ENCODE results near the gene KNOP1.

The KNOP1 gene

GRCh38 chr16:19717741-19718623 is at the start of gene KNOP1, which contains the start of gene IQCK:
Gene KNOP1, minus strand, starts transcription at chr16:19718227. Its CDS starts 3,192 bp downstream, at chr16:19715035.
Gene IQCK, plus strand, starts transcription at chr16:19718271. Its CDS starts 36 bp downstream, at chr16:19718307.
- Histone ChIP-seq H3K36me3 (ENCODE audit: control insufficient read depth in 5 of 5, insufficient read depth in 5 of 5, low read length in 5 of 5) (peaks cover 0 to 16% (median 8%) of the 10 kb centered on the region in 5 donors), H3K9ac (ENCODE audit: low read length in 5 of 5) (peak within 1 kb of the TSS; percentile 73 to 93 (median 86)), H3K27ac (ENCODE audit: low read depth, low read length) (peak within 1 kb of the TSS; percentile 86), H3K4me1 (ENCODE audit: control insufficient read depth in 5 of 5, insufficient read depth in 5 of 5, low read length in 5 of 5) (peaks cover 2 to 49% (median 25%) of the 10 kb centered on the region in 5 donors), H3K9me3 (ENCODE audit: control insufficient read depth in 5 of 5, low read length in 5 of 5) (no peaks in the 10 kb centered on the region), H3K27me3 (ENCODE audit: control insufficient read depth in 5 of 5, insufficient read depth in 4 of 5, low read length in 5 of 5) (no peaks in the 10 kb centered on the region), H3K4me3 (ENCODE audit: low read depth in 1 of 5, low read length in 5 of 5) (peak within 1 kb of the TSS; percentile 87 to 99 (median 96))

- Histone ChIP-seq H3K36me3 (ENCODE audit: control insufficient read depth in 5 of 5, insufficient read depth in 5 of 5, low read length in 5 of 5) (no peaks in the 10 kb centered on the region), H3K27me3 (ENCODE audit: control insufficient read depth in 5 of 5, insufficient read depth in 4 of 5, low read length in 5 of 5) (no peaks in the 10 kb centered on the region), H3K4me3 (ENCODE audit: low read depth in 1 of 5, low read length in 5 of 5) (no peak overlapping the region), H3K9ac (ENCODE audit: low read length in 5 of 5) (no peak overlapping the region), H3K27ac (ENCODE audit: low read depth, low read length) (no peak overlapping the region), H3K9me3 (ENCODE audit: control insufficient read depth in 5 of 5, low read length in 5 of 5) (peaks cover 0 to 6% (median 2%) of the 10 kb centered on the region in 5 donors), H3K4me1 (ENCODE audit: control insufficient read depth in 5 of 5, insufficient read depth in 5 of 5, low read length in 5 of 5) (peaks cover 0 to 22% (median 7%) of the 10 kb centered on the region in 5 donors)
Measured at GRCh38 chr16:19767497-19767896, 49.5 kb upstream of the KNOP1 start.

DNA sequence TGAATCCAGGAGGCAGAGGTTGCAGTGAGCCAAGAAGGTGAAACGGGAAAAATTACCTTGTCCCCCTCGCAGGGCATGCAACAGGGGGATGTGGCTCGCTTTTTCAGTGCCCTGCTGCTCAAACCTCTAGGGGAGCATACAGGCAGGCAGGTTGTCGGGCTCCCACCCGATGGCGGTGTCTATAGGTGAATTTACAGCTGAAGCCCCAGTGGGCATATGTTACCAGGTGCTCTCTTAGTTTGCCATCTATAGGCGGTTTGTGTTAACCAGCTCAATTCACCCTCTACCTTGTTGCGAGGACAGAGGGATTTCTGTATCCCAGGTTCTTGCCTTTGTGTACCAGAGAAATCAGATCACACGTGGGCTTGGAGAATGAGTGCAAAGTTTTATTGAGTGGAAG is 49.0 kb upstream of the KNOP1 start:
- no peak overlapping the region for H3K27ac ChIP-seq (ENCODE audit: low read depth, low read length)

GRCh38 chr16:19766554-19766884 is 48.5 kb upstream of the KNOP1 start:
- Histone ChIP-seq H3K4me1 (ENCODE audit: control insufficient read depth in 5 of 5, insufficient read depth in 5 of 5, low read length in 5 of 5) (peaks cover 0 to 29% (median 7%) of the 10 kb centered on the region in 5 donors), H3K27me3 (ENCODE audit: control insufficient read depth in 5 of 5, insufficient read depth in 4 of 5, low read length in 5 of 5) (no peaks in the 10 kb centered on the region), H3K9me3 (ENCODE audit: control insufficient read depth in 5 of 5, low read length in 5 of 5) (peaks cover 0 to 6% (median 2%) of the 10 kb centered on the region in 5 donors), H3K4me3 (ENCODE audit: low read depth in 1 of 5, low read length in 5 of 5) (no peak overlapping the region), H3K9ac (ENCODE audit: low read length in 5 of 5) (no peak overlapping the region), H3K36me3 (ENCODE audit: control insufficient read depth in 5 of 5, insufficient read depth in 5 of 5, low read length in 5 of 5) (no peaks in the 10 kb centered on the region), H3K27ac (ENCODE audit: low read depth, low read length) (no peak overlapping the region)

More for the DNA sequence above, 49.0 kb upstream of the KNOP1 start:
- Histone ChIP-seq H3K9me3 (ENCODE audit: control insufficient read depth in 5 of 5, low read length in 5 of 5) (peaks cover 0 to 6% (median 2%) of the 10 kb centered on the region in 5 donors), H3K36me3 (ENCODE audit: control insufficient read depth in 5 of 5, insufficient read depth in 5 of 5, low read length in 5 of 5) (no peaks in the 10 kb centered on the region), H3K4me3 (ENCODE audit: low read depth in 1 of 5, low read length in 5 of 5) (no peak overlapping the region), H3K4me1 (ENCODE audit: control insufficient read depth in 5 of 5, insufficient read depth in 5 of 5, low read length in 5 of 5) (peaks cover 0 to 24% (median 7%) of the 10 kb centered on the region in 5 donors), H3K9ac (ENCODE audit: low read length in 5 of 5) (no peak overlapping the region), H3K27me3 (ENCODE audit: control insufficient read depth in 5 of 5, insufficient read depth in 4 of 5, low read length in 5 of 5) (no peaks in the 10 kb centered on the region)

- Histone ChIP-seq H3K36me3 (ENCODE audit: control insufficient read depth in 5 of 5, insufficient read depth in 5 of 5, low read length in 5 of 5) (no peaks in the 10 kb centered on the region), H3K9me3 (ENCODE audit: control insufficient read depth in 5 of 5, low read length in 5 of 5) (peaks cover 0 to 6% (median 2%) of the 10 kb centered on the region in 5 donors), H3K4me3 (ENCODE audit: low read depth in 1 of 5, low read length in 5 of 5) (peak overlapping the region in 1 of 5 donors; percentile 35), H3K27ac (ENCODE audit: low read depth, low read length) (no peak overlapping the region), H3K9ac (ENCODE audit: low read length in 5 of 5) (no peak overlapping the region), H3K27me3 (ENCODE audit: control insufficient read depth in 5 of 5, insufficient read depth in 4 of 5, low read length in 5 of 5) (no peaks in the 10 kb centered on the region), H3K4me1 (ENCODE audit: control insufficient read depth in 5 of 5, insufficient read depth in 5 of 5, low read length in 5 of 5) (peaks cover 0 to 33% (median 7%) of the 10 kb centered on the region in 5 donors)
Measured at GRCh38 chr16:19765860-19766553, 48.0 kb upstream of the KNOP1 start.

GRCh38 chr16:19760356-19761060 is 42.5 kb upstream of the KNOP1 start:
- no peak overlapping the region for H3K9ac ChIP-seq (ENCODE audit: low read length in 5 of 5)
- no peaks in the 10 kb centered on the region for H3K36me3 ChIP-seq (ENCODE audit: control insufficient read depth in 5 of 5, insufficient read depth in 5 of 5, low read length in 5 of 5)
- peak overlapping the region in 1 of 5 donors; percentile 28 for H3K4me3 ChIP-seq (ENCODE audit: low read depth in 1 of 5, low read length in 5 of 5)
- no peak overlapping the region for H3K27ac ChIP-seq (ENCODE audit: low read depth, low read length)
- no peaks in the 10 kb centered on the region for H3K9me3 ChIP-seq (ENCODE audit: control insufficient read depth in 5 of 5, low read length in 5 of 5)
- no peaks in the 10 kb centered on the region for H3K27me3 ChIP-seq (ENCODE audit: control insufficient read depth in 5 of 5, insufficient read depth in 4 of 5, low read length in 5 of 5)
- peaks cover 0 to 20% (median 0%) of the 10 kb centered on the region in 5 donors for H3K4me1 ChIP-seq (ENCODE audit: control insufficient read depth in 5 of 5, insufficient read depth in 5 of 5, low read length in 5 of 5)

DNA sequence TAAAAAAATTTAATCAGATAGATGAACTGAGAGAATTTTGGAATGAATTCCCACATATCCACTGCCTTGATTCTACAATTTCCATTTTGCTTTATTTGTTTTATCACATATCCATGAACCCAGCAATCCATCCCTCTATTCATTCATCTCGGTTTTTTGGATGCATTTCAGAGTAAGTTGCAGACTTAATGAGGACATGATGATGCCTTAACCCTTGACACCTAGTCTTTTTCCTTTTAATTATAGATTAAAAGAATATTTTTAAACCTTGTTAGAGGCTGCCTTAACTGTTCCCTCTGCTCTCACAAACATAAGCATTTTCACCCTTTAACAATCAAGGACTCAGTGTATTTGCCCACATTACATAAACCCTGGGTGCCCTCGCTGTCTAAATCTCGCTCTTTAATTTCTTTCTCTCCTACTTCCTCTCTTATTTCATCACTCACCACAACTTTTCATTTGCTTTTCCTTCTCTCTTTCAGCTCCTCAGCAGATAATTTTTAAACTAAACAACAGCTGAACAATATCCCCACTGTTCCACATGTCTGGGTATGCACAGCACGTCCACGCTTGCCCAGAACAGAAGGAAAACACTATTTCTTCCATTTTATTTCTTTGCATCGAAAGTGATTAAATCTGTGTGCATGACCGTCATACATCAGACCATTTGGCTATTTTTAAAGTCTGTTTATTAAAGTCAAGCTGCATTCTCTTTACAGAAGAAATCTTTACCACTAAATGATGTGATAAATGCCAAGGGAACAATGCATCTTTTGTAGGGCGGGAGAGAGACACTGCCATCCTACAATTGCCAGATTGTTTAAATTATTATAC is 40.0 kb upstream of the KNOP1 start:
- no peak overlapping the region for H3K4me3 ChIP-seq (ENCODE audit: low read depth in 1 of 5, low read length in 5 of 5)

DNA sequence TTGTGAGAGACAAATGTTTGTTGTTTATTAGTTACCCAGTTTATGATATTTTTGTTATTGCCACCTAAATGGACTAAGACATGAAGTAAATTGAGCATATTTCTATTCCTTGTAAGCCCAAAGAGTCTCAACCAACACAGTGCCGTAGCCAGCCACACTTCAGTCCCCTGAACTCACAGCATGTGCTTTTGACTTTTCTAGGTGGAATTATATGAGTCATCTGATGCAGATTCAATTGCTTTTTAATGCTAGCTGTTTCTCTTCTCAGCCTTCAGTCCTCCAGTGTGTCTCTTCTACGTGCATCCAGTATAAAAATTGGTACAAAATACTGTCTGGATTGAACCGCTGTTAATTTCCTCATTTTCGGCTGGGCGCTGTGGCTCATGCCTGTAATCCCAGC is 39.0 kb upstream of the KNOP1 start:
- Histone ChIP-seq H3K4me3 (ENCODE audit: low read depth in 1 of 5, low read length in 5 of 5) (no peak overlapping the region), H3K9me3 (ENCODE audit: control insufficient read depth in 5 of 5, low read length in 5 of 5) (no peaks in the 10 kb centered on the region), H3K9ac (ENCODE audit: low read length in 5 of 5) (no peak overlapping the region), H3K27me3 (ENCODE audit: control insufficient read depth in 5 of 5, insufficient read depth in 4 of 5, low read length in 5 of 5) (no peaks in the 10 kb centered on the region), H3K27ac (ENCODE audit: low read depth, low read length) (no peak overlapping the region), H3K36me3 (ENCODE audit: control insufficient read depth in 5 of 5, insufficient read depth in 5 of 5, low read length in 5 of 5) (no peaks in the 10 kb centered on the region), H3K4me1 (ENCODE audit: control insufficient read depth in 5 of 5, insufficient read depth in 5 of 5, low read length in 5 of 5) (peaks cover 0 to 46% (median 0%) of the 10 kb centered on the region in 5 donors)

More for the DNA sequence above, 40.0 kb upstream of the KNOP1 start:
- peaks cover 0 to 38% (median 0%) of the 10 kb centered on the region in 5 donors for H3K4me1 ChIP-seq (ENCODE audit: control insufficient read depth in 5 of 5, insufficient read depth in 5 of 5, low read length in 5 of 5)
- H3K27ac ChIP-seq (ENCODE audit: low read depth, low read length), result no peak overlapping the region
- no peak overlapping the region for H3K9ac ChIP-seq (ENCODE audit: low read length in 5 of 5)
- no peaks in the 10 kb centered on the region for H3K27me3 ChIP-seq (ENCODE audit: control insufficient read depth in 5 of 5, insufficient read depth in 4 of 5, low read length in 5 of 5)
- no peaks in the 10 kb centered on the region for H3K9me3 ChIP-seq (ENCODE audit: control insufficient read depth in 5 of 5, low read length in 5 of 5)
- no peaks in the 10 kb centered on the region for H3K36me3 ChIP-seq (ENCODE audit: control insufficient read depth in 5 of 5, insufficient read depth in 5 of 5, low read length in 5 of 5)

- Histone ChIP-seq H3K9me3 (ENCODE audit: control insufficient read depth in 5 of 5, low read length in 5 of 5) (no peaks in the 10 kb centered on the region), H3K9ac (ENCODE audit: low read length in 5 of 5) (no peak overlapping the region), H3K4me1 (ENCODE audit: control insufficient read depth in 5 of 5, insufficient read depth in 5 of 5, low read length in 5 of 5) (peaks cover 0 to 45% (median 0%) of the 10 kb centered on the region in 5 donors), H3K27me3 (ENCODE audit: control insufficient read depth in 5 of 5, insufficient read depth in 4 of 5, low read length in 5 of 5) (no peaks in the 10 kb centered on the region), H3K4me3 (ENCODE audit: low read depth in 1 of 5, low read length in 5 of 5) (no peak overlapping the region), H3K36me3 (ENCODE audit: control insufficient read depth in 5 of 5, insufficient read depth in 5 of 5, low read length in 5 of 5) (no peaks in the 10 kb centered on the region), H3K27ac (ENCODE audit: low read depth, low read length) (peak overlapping the region; percentile 52)
Measured at GRCh38 chr16:19755268-19755667, 37.2 kb upstream of the KNOP1 start.
